ENCODE data around the gene C20orf141.

DNA sequence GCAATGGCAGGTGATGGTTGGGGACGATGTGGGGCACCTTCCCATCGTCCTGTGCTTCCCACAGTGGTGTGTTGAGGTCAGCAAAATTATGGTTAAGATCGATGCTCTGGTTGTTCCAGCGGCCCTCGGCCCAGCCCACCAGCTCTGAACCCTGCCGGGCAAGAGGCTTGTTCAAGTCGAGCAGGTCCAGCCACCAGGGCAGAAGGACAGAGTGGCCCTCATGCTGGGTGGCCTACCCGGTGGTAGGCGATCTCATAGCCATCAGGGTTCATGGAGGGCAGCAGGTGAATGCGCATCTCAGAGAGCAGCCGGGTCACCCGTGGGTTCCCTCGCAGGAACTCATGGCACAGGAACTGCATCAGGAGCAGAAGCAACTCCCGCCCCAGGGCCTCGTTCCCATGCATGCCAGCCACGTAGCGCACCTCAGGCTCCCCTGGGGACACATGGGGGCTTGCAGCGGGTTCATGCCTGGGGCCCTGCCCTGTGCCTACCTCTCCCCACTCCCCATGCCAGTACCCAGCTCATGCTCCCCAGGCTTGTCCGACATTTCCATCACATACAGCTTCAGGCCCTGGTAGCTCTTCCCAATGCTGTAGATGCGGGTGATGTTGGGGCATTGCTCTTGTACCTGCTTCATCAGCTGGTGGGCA lies 18.7 kb upstream of the C20orf141 start:
- TF ChIP-seq, protein P1, sequence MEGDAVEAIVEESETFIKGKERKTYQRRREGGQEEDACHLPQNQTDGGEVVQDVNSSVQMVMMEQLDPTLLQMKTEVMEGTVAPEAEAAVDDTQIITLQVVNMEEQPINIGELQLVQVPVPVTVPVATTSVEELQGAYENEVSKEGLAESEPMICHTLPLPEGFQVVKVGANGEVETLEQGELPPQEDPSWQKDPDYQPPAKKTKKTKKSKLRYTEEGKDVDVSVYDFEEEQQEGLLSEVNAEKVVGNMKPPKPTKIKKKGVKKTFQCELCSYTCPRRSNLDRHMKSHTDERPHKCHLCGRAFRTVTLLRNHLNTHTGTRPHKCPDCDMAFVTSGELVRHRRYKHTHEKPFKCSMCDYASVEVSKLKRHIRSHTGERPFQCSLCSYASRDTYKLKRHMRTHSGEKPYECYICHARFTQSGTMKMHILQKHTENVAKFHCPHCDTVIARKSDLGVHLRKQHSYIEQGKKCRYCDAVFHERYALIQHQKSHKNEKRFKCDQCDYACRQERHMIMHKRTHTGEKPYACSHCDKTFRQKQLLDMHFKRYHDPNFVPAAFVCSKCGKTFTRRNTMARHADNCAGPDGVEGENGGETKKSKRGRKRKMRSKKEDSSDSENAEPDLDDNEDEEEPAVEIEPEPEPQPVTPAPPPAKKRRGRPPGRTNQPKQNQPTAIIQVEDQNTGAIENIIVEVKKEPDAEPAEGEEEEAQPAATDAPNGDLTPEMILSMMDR (IDR thresholded peaks at IDR 0.05): no peak
- TF ChIP-seq POLR2A (IDR thresholded peaks at IDR 0.05): no peak
